Uterus (tissue), 4 donors: ENCODE results near the gene DDX17. TPM values are rescaled to one million over a fixed set of nuclear protein-coding genes. Genes with fewer than 3 reads are reported as not detected.

Experiments
- DNase-seq, 2 donors: peaks; one replicate each; pipeline ENCODE4 v3.0.0-alpha.2; 2019 to 2020
- H3K27ac ChIP-seq, 2 donors: fragments of 200-600 bp; sonication (generic); 1 replicate in 1 of 2; 2 replicates in 1 of 2; pipeline ENCODE4 v1.5.1; 2016 to 2018
- H3K27me3 ChIP-seq, 2 donors: fragments of 200-600 bp; sonication (generic); one replicate each; pipeline ENCODE4 v1.5.1; 2018 to 2019; ENCODE audit warnings: control low read depth in 1 of 2
- H3K36me3 ChIP-seq, 2 donors: fragments of 200-600 bp; sonication (generic); one replicate each; pipeline ENCODE4 v1.5.1; 2019; ENCODE audit warnings: control low read depth in 1 of 2
- H3K4me1 ChIP-seq, 2 donors: fragments of 200-600 bp; sonication (generic); one replicate each; pipeline ENCODE4 v1.5.1; 2018 to 2019; ENCODE audit warnings: control low read depth in 1 of 2
- H3K4me3 ChIP-seq, 2 donors: fragments of 200-600 bp; sonication (generic); 1 replicate in 1 of 2; 2 replicates in 1 of 2; pipeline ENCODE4 v1.5.1; 2018 to 2019; ENCODE audit warnings: mild to moderate bottlenecking in 1 of 2
- H3K9me3 ChIP-seq, 2 donors: fragments of 200-600 bp; sonication (generic); one replicate each; pipeline ENCODE4 v1.5.1; 2019; ENCODE audit warnings: control low read depth in 1 of 2
- POLR2A ChIP-seq, 2 donors: fragments of 450-650 bp; IDR thresholded peaks; one replicate each; pipeline ENCODE4 v1.6.1; 2016; ENCODE audit warnings: antibody characterized with exemption in 2 of 2, mild to moderate bottlenecking in 1 of 2, moderate library complexity in 1 of 2
- intact Hi-C: fragments of 100-400 bp; cut with DNase I; formaldehyde crosslinking; loops from one replicate; pipeline ENCODE4 v1.15.1; 2023; ENCODE audit warnings: low total_unique reads
- total RNA-seq, 4 donors: library from RNA; depleted of rRNA in 3 of 4; stranded (reverse); fragments of >200 nt in 3 of 4; gene quantifications; one replicate each; pipeline versions ENCODE4 v1.1.0 to v1.2.4, GENCODE V29; 2014 to 2023
- TF ChIP-seq, protein P1 (sequence below), 4 experiments: fragments of 200-600 bp in 2 of 4; fragments of 450-650 bp in 2 of 4; sonication (generic) in 2 of 4; IDR thresholded peaks; one replicate each; pipeline ENCODE4 v1.5.1; 2016 to 2019; ENCODE audit warnings: antibody characterized with exemption in 4 of 4, mild to moderate bottlenecking in 2 of 4, moderate library complexity in 1 of 4
- donor health status: DM: yes; HTN: yes; CAD: no.

The DDX17 gene
- total RNA-seq, 4 donors from 2014 or later, result 441 to 971 (median 665) TPM

DNA sequence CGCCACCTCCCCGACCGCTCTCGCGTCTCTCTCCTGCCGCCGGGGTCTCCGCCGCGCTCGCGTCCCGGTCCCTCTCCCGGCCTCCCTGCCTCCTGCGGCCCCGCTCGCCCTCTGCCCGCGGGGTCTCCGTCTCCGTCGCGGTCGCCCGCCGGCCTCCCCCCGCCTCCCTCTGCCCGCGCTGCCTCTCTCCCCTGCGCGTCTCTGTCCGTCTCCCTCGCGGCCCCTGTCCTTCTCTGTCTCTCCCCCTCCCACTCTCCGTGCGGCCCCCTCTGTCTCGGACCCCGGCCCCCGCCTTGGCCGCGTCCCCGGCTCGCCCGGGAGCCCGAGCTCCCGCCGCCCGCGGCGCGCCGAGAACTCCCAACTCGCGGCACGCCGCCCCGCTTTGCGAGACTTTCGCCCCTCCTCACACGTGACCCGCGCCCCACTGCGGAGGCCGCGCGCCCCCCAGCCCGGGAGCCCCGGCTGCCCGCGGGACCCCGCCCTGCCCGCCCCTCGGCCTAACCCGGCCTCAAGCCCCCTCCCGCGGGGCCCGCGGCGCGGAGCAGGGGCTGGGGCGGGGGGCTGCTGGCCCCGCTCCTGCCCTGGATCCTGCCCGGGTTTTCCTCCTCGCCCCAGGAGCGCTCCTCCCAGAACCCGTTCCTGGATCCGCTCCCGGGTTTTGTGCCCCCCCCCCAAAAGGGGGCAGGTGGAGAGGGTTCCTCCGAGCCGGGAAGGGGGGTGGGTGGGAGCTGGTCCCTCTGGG, 50.4 kb downstream of the DDX17 start:
- Histone ChIP-seq H3K4me3 (peak overlapping the region in 1 of 2 donors; percentile 7), H3K27ac (no peak overlapping the region), H3K9me3 (no peaks in the 10 kb centered on the region), H3K27me3 (peaks cover 7 to 13% of the 10 kb centered on the region in 2 donors), H3K4me1 (peaks cover 0 to 16% of the 10 kb centered on the region in 2 donors), H3K36me3 (no peaks in the 10 kb centered on the region)
- no peak for DNase-seq
- TF ChIP-seq POLR2A (IDR thresholded peaks at IDR 0.05), result no peak
- TF ChIP-seq, protein P1, sequence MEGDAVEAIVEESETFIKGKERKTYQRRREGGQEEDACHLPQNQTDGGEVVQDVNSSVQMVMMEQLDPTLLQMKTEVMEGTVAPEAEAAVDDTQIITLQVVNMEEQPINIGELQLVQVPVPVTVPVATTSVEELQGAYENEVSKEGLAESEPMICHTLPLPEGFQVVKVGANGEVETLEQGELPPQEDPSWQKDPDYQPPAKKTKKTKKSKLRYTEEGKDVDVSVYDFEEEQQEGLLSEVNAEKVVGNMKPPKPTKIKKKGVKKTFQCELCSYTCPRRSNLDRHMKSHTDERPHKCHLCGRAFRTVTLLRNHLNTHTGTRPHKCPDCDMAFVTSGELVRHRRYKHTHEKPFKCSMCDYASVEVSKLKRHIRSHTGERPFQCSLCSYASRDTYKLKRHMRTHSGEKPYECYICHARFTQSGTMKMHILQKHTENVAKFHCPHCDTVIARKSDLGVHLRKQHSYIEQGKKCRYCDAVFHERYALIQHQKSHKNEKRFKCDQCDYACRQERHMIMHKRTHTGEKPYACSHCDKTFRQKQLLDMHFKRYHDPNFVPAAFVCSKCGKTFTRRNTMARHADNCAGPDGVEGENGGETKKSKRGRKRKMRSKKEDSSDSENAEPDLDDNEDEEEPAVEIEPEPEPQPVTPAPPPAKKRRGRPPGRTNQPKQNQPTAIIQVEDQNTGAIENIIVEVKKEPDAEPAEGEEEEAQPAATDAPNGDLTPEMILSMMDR (IDR thresholded peaks at IDR 0.05), result no peak
- intact Hi-C loops, result no loop called here

DNA sequence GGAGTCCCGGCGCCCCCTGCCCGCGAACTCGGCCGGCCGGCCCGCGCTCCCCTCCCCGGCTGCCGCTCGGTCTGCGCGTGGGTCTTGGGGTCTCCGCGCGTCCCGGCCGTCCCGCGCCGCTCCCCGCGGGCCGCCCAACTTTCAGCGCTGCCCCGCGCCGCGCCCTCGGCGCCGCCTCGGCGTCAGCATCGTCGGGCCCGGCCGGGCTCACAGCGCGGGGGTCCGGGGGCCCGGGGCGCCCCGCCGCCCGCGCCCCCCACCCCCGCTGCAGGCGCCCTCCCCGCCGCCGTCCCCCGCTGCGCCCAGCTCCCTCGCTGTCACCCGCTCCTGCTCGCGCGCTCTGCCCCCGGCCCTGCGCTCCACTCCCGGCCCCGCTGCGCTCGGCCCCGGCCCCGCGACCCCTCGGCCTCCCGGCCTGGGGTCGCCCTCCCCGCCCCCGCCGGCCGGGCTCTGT, 51.0 kb downstream of the DDX17 start, which contains the start of gene KCNJ4:
TSS of gene KCNJ4 (minus strand) at position 124 of the 454 bp plus-strand sequence. CDS start 27,067 bp downstream, outside the sequence.
- no peak for DNase-seq
- Histone ChIP-seq H3K9me3 (no peaks in the 10 kb centered on the region), H3K27me3 (peaks cover 7 to 13% of the 10 kb centered on the region in 2 donors), H3K4me3 (peak within 1 kb of the TSS in 1 of 2 donors; percentile 21), H3K27ac (no peak within 1 kb of the TSS), H3K36me3 (no peaks in the 10 kb centered on the region), H3K4me1 (peaks cover 0 to 16% of the 10 kb centered on the region in 2 donors)
- intact Hi-C loops, result no loop called here
- TF ChIP-seq, protein P1 (IDR thresholded peaks at IDR 0.05), result no peak
- no peak for TF ChIP-seq POLR2A (IDR thresholded peaks at IDR 0.05)

DNA sequence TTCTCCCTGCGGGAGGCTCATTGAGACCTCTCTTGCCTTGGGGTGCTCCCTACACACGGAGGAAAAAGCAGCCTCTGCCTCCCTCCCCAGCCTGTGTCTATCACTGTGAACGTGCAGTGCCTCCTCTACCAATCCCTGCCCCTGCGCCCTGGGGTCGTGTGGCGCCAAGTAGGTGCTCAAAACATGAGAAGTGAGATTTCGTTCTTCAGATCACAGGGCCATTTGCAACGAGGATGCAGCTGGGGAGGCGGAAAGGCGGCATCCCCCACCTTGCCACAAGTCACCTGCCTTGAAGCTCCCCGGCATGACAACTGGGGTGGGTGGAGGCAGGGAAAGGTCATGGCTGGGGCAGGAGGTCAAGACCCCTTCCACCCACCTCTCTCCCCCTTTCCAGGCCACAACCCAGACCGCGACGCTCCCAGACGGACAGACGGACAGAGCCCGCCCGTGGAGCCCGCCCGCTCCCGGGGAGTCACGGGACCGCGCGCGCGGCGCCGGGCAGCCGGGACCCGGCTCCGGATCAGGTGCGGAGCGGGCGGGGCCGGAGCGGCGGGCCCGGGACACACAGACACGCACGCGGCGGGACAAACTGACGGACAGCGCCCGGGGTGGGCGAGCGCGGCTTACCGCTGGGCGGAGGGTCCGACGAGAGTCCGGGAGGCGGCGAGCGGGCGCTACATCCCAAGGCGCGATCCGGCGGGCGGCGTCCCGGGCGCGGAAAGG, 51.6 kb downstream of the DDX17 start:
- intact Hi-C loops, result no loop called here
- DNase-seq, result no peak
- no peak for TF ChIP-seq POLR2A (IDR thresholded peaks at IDR 0.05)
- TF ChIP-seq, protein P1 (IDR thresholded peaks at IDR 0.05), result no peak
- Histone ChIP-seq H3K36me3 (no peaks in the 10 kb centered on the region), H3K27me3 (peaks cover 7 to 13% of the 10 kb centered on the region in 2 donors), H3K27ac (no peak overlapping the region), H3K4me3 (peak overlapping the region in 1 of 2 donors; percentile 21), H3K4me1 (peaks cover 0 to 16% of the 10 kb centered on the region in 2 donors), H3K9me3 (no peaks in the 10 kb centered on the region)

DNA sequence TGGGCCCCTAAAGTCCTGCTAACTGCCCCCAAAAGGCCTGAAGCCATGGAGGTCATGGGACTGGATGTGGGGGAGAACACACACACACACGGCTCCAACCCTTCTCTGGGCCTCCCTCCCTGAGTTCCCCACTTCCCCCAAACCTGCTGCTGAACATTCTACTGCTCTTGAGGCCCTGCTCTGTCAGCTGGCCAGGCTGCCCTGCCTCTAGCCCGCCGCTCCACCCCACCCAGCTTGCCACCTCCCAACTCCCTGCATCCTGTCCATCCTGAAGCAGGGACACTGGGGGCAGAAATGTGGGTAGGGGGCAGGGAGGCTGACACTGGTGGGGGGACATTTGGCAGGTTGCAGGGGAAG, 52.1 kb downstream of the DDX17 start:
- no peak for DNase-seq
- Histone ChIP-seq H3K4me3 (no peak overlapping the region), H3K27ac (no peak overlapping the region), H3K4me1 (peaks cover 0 to 16% of the 10 kb centered on the region in 2 donors), H3K27me3 (peaks cover 7 to 13% of the 10 kb centered on the region in 2 donors), H3K9me3 (no peaks in the 10 kb centered on the region), H3K36me3 (no peaks in the 10 kb centered on the region)
- intact Hi-C loops, result no loop called here
- no peak for TF ChIP-seq POLR2A (IDR thresholded peaks at IDR 0.05)
- TF ChIP-seq, protein P1 (IDR thresholded peaks at IDR 0.05), result no peak
